ENCODE measurements around the gene MYMX. TPM values are rescaled to one million over a fixed set of nuclear protein-coding genes. Genes with fewer than 3 reads are reported as not detected.

The MYMX gene
- total RNA-seq, 6 experiments from 2014 or later = not detected

GRCh38 chr6:44235891-44236516 lies 19.3 kb downstream of the MYMX start:
- Histone ChIP-seq H3K27me3 (no peaks in the 10 kb centered on the region), H3K9me3 (no peaks in the 10 kb centered on the region), H3K4me1 (peaks cover 0 to 45% (median 23%) of the 10 kb centered on the region in 4 donors), H3K36me3 (peaks cover 0 to 12% (median 0%) of the 10 kb centered on the region in 4 donors), H3K4me3 (no peak overlapping the region), H3K27ac (peak overlapping the region; percentile 97 to 99 (median 98))
- intact Hi-C loops (cut with DNase I) = loop anchor here in 1 of 2 donors (10.0 kb wide), 2 partner anchors 61 to 131 kb away; no protein-coding TSS in a partner anchor
- WGBS (ENCODE audit: insufficient coverage, low coverage, low lambda C conversion rate, missing lambda C conversion rate) = 53% methylated on average over 5 of the region's 6 CpGs
- DNase-seq (peak in 2 of 3 donors; percentile 58 to 75), ATAC-seq (peak; percentile 0 to 19 (median 8))
- TF ChIP-seq CTCF (IDR thresholded peaks at IDR 0.05) (peak in 3 of 4 donors; percentile 4 to 24 (median 5)), POLR2A (IDR thresholded peaks at IDR 0.05) (no peak)

- Histone ChIP-seq H3K9me3 (no peaks in the 10 kb centered on the region), H3K4me3 (peak overlapping the region; percentile 44 to 67 (median 62)), H3K4me1 (peaks cover 0 to 45% (median 23%) of the 10 kb centered on the region in 4 donors), H3K27ac (peak overlapping the region; percentile 97 to 99 (median 98)), H3K36me3 (peaks cover 0 to 8% (median 0%) of the 10 kb centered on the region in 4 donors), H3K27me3 (no peaks in the 10 kb centered on the region)
- intact Hi-C loops (cut with DNase I) = loop anchor here in 1 of 2 donors (10.0 kb wide), 2 partner anchors 62 to 132 kb away; no protein-coding TSS in a partner anchor
- WGBS (ENCODE audit: insufficient coverage, low coverage, low lambda C conversion rate, missing lambda C conversion rate) = 9% methylated on average over 14 of the region's 22 CpGs
- TF ChIP-seq POLR2A (IDR thresholded peaks at IDR 0.05) (peak; percentile 94), CTCF (IDR thresholded peaks at IDR 0.05) (no peak)
- DNase-seq (peak; percentile 93 to 96 (median 96)), ATAC-seq (peak; percentile 80 to 92 (median 84))
Observed at GRCh38 chr6:44237021-44237812, 20.5 kb downstream of the MYMX start.

- TF ChIP-seq POLR2A (IDR thresholded peaks at IDR 0.05) (no peak), CTCF (IDR thresholded peaks at IDR 0.05) (peak; percentile 97 to 99 (median 98))
- WGBS (ENCODE audit: insufficient coverage, low coverage, low lambda C conversion rate, missing lambda C conversion rate) = 0% methylated on average over 10 of the region's 42 CpGs
- Histone ChIP-seq H3K4me3 (peak overlapping the region; percentile 44 to 67 (median 62)), H3K27ac (peak overlapping the region; percentile 97 to 99 (median 98)), H3K36me3 (peaks cover 0 to under 1% (median 0%) of the 10 kb centered on the region in 4 donors), H3K27me3 (no peaks in the 10 kb centered on the region), H3K4me1 (peaks cover 0 to 42% (median 21%) of the 10 kb centered on the region in 4 donors), H3K9me3 (no peaks in the 10 kb centered on the region)
- DNase-seq (peak; percentile 85 to 88 (median 85)), ATAC-seq (peak; percentile 67 to 81 (median 72))
- intact Hi-C loops (cut with DNase I) = loop anchor here in 1 of 2 donors (10.0 kb wide), 2 partner anchors 63 to 133 kb away; no protein-coding TSS in a partner anchor
Observed at GRCh38 chr6:44237813-44238433, 21.2 kb downstream of the MYMX start.

- TF ChIP-seq CTCF (IDR thresholded peaks at IDR 0.05) (no peak), POLR2A (IDR thresholded peaks at IDR 0.05) (no peak)
- no peak overlapping the region for H3K27ac ChIP-seq
- H3K4me3 ChIP-seq = no peak overlapping the region
- H3K4me1 ChIP-seq = peaks cover 0 to 35% (median 17%) of the 10 kb centered on the region in 4 donors
- DNase-seq (peak in 1 of 3 donors; percentile 24), ATAC-seq (no peak)
- H3K36me3 ChIP-seq = no peaks in the 10 kb centered on the region
- WGBS (ENCODE audit: insufficient coverage, low coverage, low lambda C conversion rate, missing lambda C conversion rate) = 58% methylated on average over 6 of the region's 7 CpGs
- H3K9me3 ChIP-seq = no peaks in the 10 kb centered on the region
- intact Hi-C loops (cut with DNase I) = loop anchor here in 1 of 2 donors (10.0 kb wide), 2 partner anchors 64 to 134 kb away; no protein-coding TSS in a partner anchor
- H3K27me3 ChIP-seq = no peaks in the 10 kb centered on the region
Observed at GRCh38 chr6:44238687-44239350, 22.1 kb downstream of the MYMX start.

Measured in right lobe of liver (tissue), 6 donors.